Upper lobe of left lung (tissue), 6 donors: ENCODE measurements around the gene EIF1AD. TPM values are rescaled to one million over a fixed set of nuclear protein-coding genes. Genes with fewer than 3 reads are reported as not detected.

ENCODE experiments used
- ATAC-seq, 2 donors: fragments of 200-7000 bp; cut with Tn5 transposase; one replicate each; pipeline ENCODE4 v1.9.1; 2022; ENCODE audit warnings: mild to moderate bottlenecking in 2 of 2, moderate library complexity in 2 of 2; ENCODE audit not compliant: low FRiP score in 2 of 2
- DNase-seq, 2 donors: peaks; one replicate each; pipeline ENCODE4 v3.0.0-alpha.2; 2019 to 2020
- H3K27ac ChIP-seq, 4 donors: fragments of 200-600 bp; sonication (generic); one replicate each; pipeline ENCODE4 v1.5.1; 2016 to 2019
- H3K27me3 ChIP-seq, 4 donors: fragments of 200-600 bp; sonication (generic); one replicate each; pipeline ENCODE4 v1.5.1; 2017 to 2019
- H3K36me3 ChIP-seq, 4 donors: fragments of 200-600 bp; sonication (generic); one replicate each; pipeline ENCODE4 v1.5.1; 2016 to 2019
- H3K4me1 ChIP-seq, 4 donors: fragments of 200-600 bp; sonication (generic); one replicate each; pipeline ENCODE4 v1.5.1; 2018 to 2019
- H3K4me3 ChIP-seq, 4 donors: fragments of 200-600 bp; sonication (generic); one replicate each; pipeline ENCODE4 v1.5.1; 2017 to 2019; ENCODE audit warnings: mild to moderate bottlenecking in 2 of 4, moderate library complexity in 1 of 4
- H3K9me3 ChIP-seq, 4 donors: fragments of 200-600 bp; sonication (generic); one replicate each; pipeline ENCODE4 v1.5.1; 2018 to 2019
- EP300 ChIP-seq, 4 donors: sonication (generic); formaldehyde crosslinking; IDR thresholded peaks; one replicate each; pipeline ENCODE4 v1.5.1; 2017; ENCODE audit warnings: antibody characterized with exemption in 4 of 4, control low read depth in 2 of 4
- POLR2A ChIP-seq, 4 donors: fragments of 450-650 bp; IDR thresholded peaks; one replicate each; pipeline ENCODE4 v1.5.1; 2016 to 2017; ENCODE audit warnings: antibody characterized with exemption in 4 of 4, mild to moderate bottlenecking in 2 of 4
- POLR2AphosphoS5 ChIP-seq, 2 donors: sonication (generic); formaldehyde crosslinking; IDR thresholded peaks; one replicate each; pipeline ENCODE4 v1.5.1; 2017; ENCODE audit warnings: antibody characterized with exemption in 2 of 2
- WGBS, 2 donors: methylation state at CpG; one replicate each; pipeline ENCODE4 v1.1.5; 2017 to 2018; 5-methylcytosine and 5-hydroxymethylcytosine counted together
- total RNA-seq, 6 donors: library from RNA; depleted of rRNA in 4 of 6; stranded (reverse); fragments of >200 nt in 4 of 6; gene quantifications; one replicate each; pipeline versions ENCODE4 v1.1.0 to v1.2.1, GENCODE V29; 2016 to 2021
- TF ChIP-seq, protein P1 (sequence below), 6 experiments: fragments of 450-650 bp in 4 of 6; fragments of 200-600 bp in 2 of 6; sonication (generic) in 2 of 6; IDR thresholded peaks; one replicate each; pipeline ENCODE4 v1.5.1; 2016 to 2019; ENCODE audit warnings: antibody characterized with exemption in 6 of 6
- donor health status: DM: no; HTN: no; CAD: no; lungs with moderate emphysema.
- donor health status: DM: no; HTN: yes; CAD: no; lungs with severe emphysema.

Gene EIF1AD
- total RNA-seq, 6 donors from 2014 or later, result 22.8 to 37.4 (median 30.1) TPM

DNA sequence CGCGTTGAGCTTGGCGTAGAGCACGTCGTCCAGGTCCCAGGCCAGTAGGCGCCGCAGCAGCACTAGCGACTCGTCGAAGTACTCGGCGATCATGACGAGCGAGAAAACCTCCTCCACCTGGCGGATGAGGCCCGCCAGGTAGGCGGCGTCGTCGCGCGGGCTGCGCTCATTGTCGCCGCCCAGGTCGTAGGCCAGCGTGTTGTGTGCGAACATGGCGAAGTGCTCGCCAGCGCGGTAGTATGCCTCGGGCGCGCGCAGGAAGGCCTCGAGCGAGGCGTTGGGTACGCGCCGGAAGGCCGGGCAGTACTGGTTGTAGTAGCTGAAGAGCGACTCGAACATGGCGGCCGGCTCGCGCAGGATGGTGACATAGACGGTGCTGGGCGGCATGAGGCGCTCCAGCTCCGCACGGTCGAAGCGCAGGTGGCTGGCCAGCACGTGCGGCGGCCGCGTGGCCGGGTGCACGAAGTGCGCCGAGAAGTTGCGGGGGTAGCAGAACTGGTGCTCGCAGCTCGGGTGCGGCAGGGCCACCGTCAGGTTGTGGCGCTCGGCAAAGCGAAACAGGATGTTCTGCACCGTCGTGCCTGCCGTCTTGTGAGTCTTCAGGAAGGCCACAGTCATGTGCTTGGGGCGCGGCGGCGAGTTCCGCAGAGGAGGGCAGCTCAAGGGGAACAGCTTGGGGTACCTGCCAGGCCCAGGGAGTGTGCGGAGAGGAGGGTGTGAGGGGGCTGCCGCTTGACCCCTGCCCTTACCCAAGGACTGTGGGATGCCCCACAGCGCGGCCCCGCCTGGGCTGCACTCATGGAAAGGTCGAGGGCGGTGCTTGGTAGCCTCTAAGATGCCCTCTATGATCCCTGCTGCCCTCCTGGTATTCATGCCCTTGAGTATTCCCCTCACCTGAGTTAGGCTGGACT lies 41.3 kb upstream of the EIF1AD start:
- DNase-seq (peak in 1 of 2 donors; percentile 83), ATAC-seq (no peak)
- H3K36me3 ChIP-seq, result no peaks in the 10 kb centered on the region
- no peak overlapping the region for H3K4me3 ChIP-seq
- 96% methylated on average over 69 to 88 of the region's 88 CpGs for WGBS, 2 donors
- H3K27me3 ChIP-seq, result peaks cover 0 to 2% (median under 1%) of the 10 kb centered on the region in 4 donors
- TF ChIP-seq POLR2AphosphoS5 (IDR thresholded peaks at IDR 0.05) (no peak), POLR2A (IDR thresholded peaks at IDR 0.05) (no peak), EP300 (IDR thresholded peaks at IDR 0.05) (no peak)
- TF ChIP-seq, protein P1, sequence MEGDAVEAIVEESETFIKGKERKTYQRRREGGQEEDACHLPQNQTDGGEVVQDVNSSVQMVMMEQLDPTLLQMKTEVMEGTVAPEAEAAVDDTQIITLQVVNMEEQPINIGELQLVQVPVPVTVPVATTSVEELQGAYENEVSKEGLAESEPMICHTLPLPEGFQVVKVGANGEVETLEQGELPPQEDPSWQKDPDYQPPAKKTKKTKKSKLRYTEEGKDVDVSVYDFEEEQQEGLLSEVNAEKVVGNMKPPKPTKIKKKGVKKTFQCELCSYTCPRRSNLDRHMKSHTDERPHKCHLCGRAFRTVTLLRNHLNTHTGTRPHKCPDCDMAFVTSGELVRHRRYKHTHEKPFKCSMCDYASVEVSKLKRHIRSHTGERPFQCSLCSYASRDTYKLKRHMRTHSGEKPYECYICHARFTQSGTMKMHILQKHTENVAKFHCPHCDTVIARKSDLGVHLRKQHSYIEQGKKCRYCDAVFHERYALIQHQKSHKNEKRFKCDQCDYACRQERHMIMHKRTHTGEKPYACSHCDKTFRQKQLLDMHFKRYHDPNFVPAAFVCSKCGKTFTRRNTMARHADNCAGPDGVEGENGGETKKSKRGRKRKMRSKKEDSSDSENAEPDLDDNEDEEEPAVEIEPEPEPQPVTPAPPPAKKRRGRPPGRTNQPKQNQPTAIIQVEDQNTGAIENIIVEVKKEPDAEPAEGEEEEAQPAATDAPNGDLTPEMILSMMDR (IDR thresholded peaks at IDR 0.05), result no peak
- no peaks in the 10 kb centered on the region for H3K9me3 ChIP-seq
- H3K27ac ChIP-seq, result no peak overlapping the region
- peaks cover 0 to 8% (median 6%) of the 10 kb centered on the region in 4 donors for H3K4me1 ChIP-seq

DNA sequence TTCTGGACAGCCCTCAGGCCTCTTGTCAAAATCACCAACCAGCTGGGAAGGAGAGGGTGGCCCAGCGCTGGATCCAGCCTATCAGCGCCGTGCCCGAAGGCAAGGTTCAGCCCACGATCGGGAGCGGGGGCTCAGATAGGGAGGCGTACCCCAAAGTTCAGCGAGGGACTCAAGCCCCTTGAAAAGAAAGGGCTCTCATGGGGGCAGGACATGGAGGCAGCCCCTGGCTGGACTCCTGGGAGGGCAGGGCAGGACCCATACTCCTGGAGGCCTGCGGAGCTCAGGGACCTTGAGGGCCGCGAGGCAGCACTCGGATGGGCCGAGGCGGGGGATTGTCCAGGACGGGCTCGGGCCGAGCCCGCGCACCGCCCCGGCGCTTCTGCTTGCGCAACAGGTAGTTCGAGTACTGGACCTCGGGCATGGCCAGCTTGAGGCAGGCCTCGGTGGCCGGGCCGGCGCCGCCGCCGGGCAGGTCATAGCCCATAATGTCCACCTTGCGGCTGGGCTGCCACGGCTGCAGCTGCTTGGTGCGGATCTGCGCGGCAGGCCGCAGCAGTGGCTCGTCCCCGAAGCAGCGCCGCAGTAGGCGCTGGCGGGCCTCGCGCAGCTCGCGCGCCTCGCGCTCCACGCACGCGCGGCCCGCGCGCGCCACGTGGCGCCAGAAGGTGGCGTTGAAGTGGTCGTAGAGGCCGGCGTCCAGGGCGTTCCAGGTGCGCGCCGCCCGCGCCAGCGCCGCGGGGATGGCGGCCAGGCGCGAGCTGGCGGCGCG lies 40.5 kb upstream of the EIF1AD start:
- Histone ChIP-seq H3K9me3 (no peaks in the 10 kb centered on the region), H3K27me3 (no peaks in the 10 kb centered on the region), H3K4me1 (peaks cover 0 to 8% (median 6%) of the 10 kb centered on the region in 4 donors), H3K27ac (no peak overlapping the region), H3K4me3 (no peak overlapping the region), H3K36me3 (no peaks in the 10 kb centered on the region)
- DNase-seq (peak in 1 of 2 donors; percentile 85), ATAC-seq (no peak)
- 94 to 96% methylated on average over 49 to 81 of the region's 81 CpGs for WGBS, 2 donors
- TF ChIP-seq POLR2AphosphoS5 (IDR thresholded peaks at IDR 0.05), result no peak

DNA sequence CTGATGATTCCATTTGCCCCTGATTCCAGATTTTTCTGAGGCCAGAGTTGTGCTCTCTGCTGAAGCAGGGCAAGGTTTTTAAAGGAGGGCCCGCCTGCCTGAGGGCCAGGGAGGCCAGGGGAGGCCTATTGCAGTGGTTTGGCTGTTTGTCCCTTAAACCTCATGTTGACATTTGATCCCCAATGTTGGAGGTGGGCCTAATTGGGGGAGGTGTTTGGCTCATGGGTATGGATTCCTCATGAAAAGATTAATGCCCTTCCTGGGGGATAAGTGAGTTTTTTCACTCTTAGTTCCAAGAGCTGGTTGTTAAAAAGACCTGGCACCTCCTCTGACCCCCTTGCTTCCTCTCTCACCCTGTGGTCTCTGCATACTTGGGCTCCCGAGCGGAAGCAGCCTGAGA lies 37.8 kb upstream of the EIF1AD start:
- H3K4me3 ChIP-seq, result no peak overlapping the region
- peaks cover 0 to under 1% (median 0%) of the 10 kb centered on the region in 4 donors for H3K4me1 ChIP-seq
- DNase-seq (no peak), ATAC-seq (no peak)
- H3K36me3 ChIP-seq, result no peaks in the 10 kb centered on the region
- H3K9me3 ChIP-seq, result no peaks in the 10 kb centered on the region
- WGBS, 2 donors, result 78 to 94% methylated on average over 3 of the region's 3 CpGs
- no peaks in the 10 kb centered on the region for H3K27me3 ChIP-seq
- no peak for TF ChIP-seq POLR2A (IDR thresholded peaks at IDR 0.05)
- H3K27ac ChIP-seq, result no peak overlapping the region

DNA sequence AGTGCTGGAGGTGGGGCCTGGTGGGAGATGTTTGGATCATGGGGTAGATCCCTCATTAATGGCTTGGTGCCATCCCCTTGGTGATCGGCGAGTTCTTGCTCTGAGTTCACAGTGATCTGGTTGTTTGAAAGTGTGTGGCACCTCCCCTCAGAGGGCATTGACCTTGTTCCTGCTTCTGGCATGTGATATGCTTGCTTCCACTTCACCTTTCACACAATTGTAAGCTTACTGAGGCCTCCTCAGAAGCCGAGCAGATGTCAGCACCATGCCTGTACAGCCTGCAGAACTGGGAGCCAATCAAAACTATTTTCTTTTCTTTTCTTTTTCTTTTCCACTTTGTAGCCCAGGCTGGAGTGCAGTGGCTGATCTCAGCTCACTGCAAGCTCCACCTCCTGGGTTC lies 35.4 kb upstream of the EIF1AD start:
- ATAC-seq, result no peak
- no peaks in the 10 kb centered on the region for H3K27me3 ChIP-seq
- 88 to 94% methylated on average over 3 of the region's 3 CpGs for WGBS, 2 donors
- H3K27ac ChIP-seq, result no peak overlapping the region
- no peak overlapping the region for H3K4me3 ChIP-seq
- H3K9me3 ChIP-seq, result no peaks in the 10 kb centered on the region
- no peak for TF ChIP-seq POLR2A (IDR thresholded peaks at IDR 0.05)
- TF ChIP-seq POLR2AphosphoS5 (IDR thresholded peaks at IDR 0.05), result no peak
- TF ChIP-seq, protein P1 (IDR thresholded peaks at IDR 0.05), result no peak
- TF ChIP-seq EP300 (IDR thresholded peaks at IDR 0.05), result no peak
- no peaks in the 10 kb centered on the region for H3K4me1 ChIP-seq
- DNase-seq, result no peak
- no peaks in the 10 kb centered on the region for H3K36me3 ChIP-seq

DNA sequence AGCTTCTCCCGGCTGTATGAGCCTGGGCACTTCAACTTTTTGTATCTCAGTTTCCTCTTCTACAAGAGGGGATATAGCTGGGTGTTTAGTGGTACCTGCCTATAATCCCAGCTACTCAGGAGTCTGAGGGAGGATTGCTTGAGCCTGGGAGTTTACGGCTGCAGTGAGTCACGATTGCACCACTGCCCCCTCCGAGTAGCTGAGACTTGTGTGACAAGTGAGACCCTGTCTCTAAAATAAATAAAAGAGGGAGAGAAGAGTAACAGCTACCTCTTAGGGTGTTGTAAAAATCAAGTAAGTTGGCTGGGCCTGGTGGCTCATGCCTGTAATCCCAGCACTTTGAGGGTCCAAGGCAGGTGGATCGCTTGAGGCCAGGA lies 34.4 kb upstream of the EIF1AD start:
- Histone ChIP-seq H3K4me3 (no peak overlapping the region), H3K36me3 (no peaks in the 10 kb centered on the region), H3K27me3 (no peaks in the 10 kb centered on the region), H3K9me3 (no peaks in the 10 kb centered on the region), H3K27ac (no peak overlapping the region), H3K4me1 (no peaks in the 10 kb centered on the region)
- no peak for DNase-seq
- no peak for ATAC-seq
- no peak for TF ChIP-seq POLR2AphosphoS5 (IDR thresholded peaks at IDR 0.05)
- no peak for TF ChIP-seq POLR2A (IDR thresholded peaks at IDR 0.05)
- TF ChIP-seq EP300 (IDR thresholded peaks at IDR 0.05), result no peak
- TF ChIP-seq, protein P1 (IDR thresholded peaks at IDR 0.05), result no peak
- WGBS, 2 donors, result 68 to 83% methylated on average over 5 of the region's 5 CpGs
